ENCODE data around the gene MSMP. TPM values are rescaled to one million over a fixed set of nuclear protein-coding genes. Genes with fewer than 3 reads are reported as not detected.

The MSMP gene
- total and polyA plus RNA-seq, 2 donors (not counting 1 experiment from before 2014, with no cell fraction given): 2.3 to 3.9 TPM

DNA sequence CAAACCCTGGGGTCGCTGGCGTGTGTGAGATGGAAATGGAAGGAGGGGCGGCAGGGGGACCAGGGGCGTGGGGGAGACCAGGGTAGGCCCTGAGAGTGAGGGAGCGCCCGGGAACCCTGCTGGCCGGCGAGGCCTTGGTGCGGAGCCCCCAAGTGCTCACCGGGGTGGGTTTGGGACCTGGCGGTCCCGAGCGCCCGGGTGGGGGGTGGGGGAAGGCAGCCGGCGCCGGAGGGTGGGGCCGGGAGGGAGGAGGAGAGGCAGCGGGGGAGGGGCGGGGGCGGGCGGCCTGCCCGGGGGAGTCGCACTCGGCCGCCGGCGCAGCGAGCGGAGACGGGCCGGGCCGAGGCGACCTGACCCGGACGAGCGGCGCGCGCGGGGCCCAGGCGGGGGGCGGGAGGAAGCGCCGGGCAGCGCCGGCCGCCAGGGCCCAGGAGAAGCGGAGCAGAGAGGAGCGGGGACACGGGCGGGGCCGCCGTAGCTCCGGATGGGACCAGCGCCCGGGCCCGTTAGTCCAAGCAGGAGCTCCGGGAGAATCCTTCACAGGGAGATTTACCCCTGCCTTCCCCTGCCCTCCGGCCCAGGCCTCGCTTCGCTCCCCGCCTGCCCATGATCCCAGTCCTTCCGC, 37.3 kb upstream of the MSMP start, which contains the start of gene NPR2:
NPR2 (plus strand) TSS at position 295 of the 625 bp plus-strand sequence. CDS start 818 bp downstream, outside the sequence.
- CTCF ChIA-PET: interaction anchor here (1.0 to 2.6 kb wide), 5 partner anchors 16 to 90 kb away, joined by 3 to 24 read pairs (median 6); partner anchors contain the start of gene SPAG8
- Histone ChIP-seq H3K27me3 (replicated peaks in 1 of 4; ENCODE audit: control extremely low read depth in 1 of 4, control insufficient read depth in 3 of 4, insufficient read depth in 4 of 4, low read length in 3 of 4) (peaks cover 0 to 6% (median 3%) of the 10 kb centered on the region in 4 experiments), H3K4me3 (ENCODE audit: control extremely low read depth in 1 of 5, extremely low read depth in 1 of 5, insufficient read depth in 1 of 5, low read depth in 2 of 5, low read length in 4 of 5) (no peak within 1 kb of the TSS), H3K9ac (ENCODE audit: low read length) (no peak within 1 kb of the TSS), H3K27ac (ENCODE audit: low read length in 2 of 2) (no peak within 1 kb of the TSS), H3K79me2 (ENCODE audit: control insufficient read depth, insufficient read depth, low read length) (peaks cover 5% of the 10 kb centered on the region), H2AFZ (ENCODE audit: insufficient read depth, low read depth, low read length, poor library complexity, severe bottlenecking) (no peak within 1 kb of the TSS), H3K9me3 (ENCODE audit: control extremely low read depth in 1 of 3, control insufficient read depth in 2 of 3, insufficient read depth in 1 of 3, low read length in 2 of 3) (no peaks in the 10 kb centered on the region), H3K4me1 (ENCODE audit: control insufficient read depth in 2 of 2, insufficient read depth in 2 of 2, low read length in 2 of 2) (peaks cover 5% of the 10 kb centered on the region in 2 donors), H3K36me3 (replicated peaks in 1 of 2; ENCODE audit: control extremely low read depth in 1 of 2, control insufficient read depth in 1 of 2, extremely low read depth in 1 of 2, insufficient read depth in 2 of 2, low read length in 1 of 2) (peaks cover 0 to 1% of the 10 kb centered on the region in 2 experiments), H4K20me1 (ENCODE audit: control insufficient read depth, insufficient read depth, low read length, poor library complexity, severe bottlenecking) (peaks cover 9% of the 10 kb centered on the region), H3K4me2 (replicated peaks; ENCODE audit: low read depth, low read length, poor library complexity, severe bottlenecking) (no peak within 1 kb of the TSS)
- H3K4me3 Mint-ChIP-seq: peak within 1 kb of the TSS; percentile 41
- ATAC-seq (ENCODE audit: low read depth) (no peak), DNase-seq (no peak)
- peaks cover 9% of the 10 kb centered on the region for H3K4me1 Mint-ChIP-seq
- no peaks in the 10 kb centered on the region for H3K9me3 Mint-ChIP-seq (ENCODE audit: insufficient read depth)
- TF ChIP-seq, protein P1, sequence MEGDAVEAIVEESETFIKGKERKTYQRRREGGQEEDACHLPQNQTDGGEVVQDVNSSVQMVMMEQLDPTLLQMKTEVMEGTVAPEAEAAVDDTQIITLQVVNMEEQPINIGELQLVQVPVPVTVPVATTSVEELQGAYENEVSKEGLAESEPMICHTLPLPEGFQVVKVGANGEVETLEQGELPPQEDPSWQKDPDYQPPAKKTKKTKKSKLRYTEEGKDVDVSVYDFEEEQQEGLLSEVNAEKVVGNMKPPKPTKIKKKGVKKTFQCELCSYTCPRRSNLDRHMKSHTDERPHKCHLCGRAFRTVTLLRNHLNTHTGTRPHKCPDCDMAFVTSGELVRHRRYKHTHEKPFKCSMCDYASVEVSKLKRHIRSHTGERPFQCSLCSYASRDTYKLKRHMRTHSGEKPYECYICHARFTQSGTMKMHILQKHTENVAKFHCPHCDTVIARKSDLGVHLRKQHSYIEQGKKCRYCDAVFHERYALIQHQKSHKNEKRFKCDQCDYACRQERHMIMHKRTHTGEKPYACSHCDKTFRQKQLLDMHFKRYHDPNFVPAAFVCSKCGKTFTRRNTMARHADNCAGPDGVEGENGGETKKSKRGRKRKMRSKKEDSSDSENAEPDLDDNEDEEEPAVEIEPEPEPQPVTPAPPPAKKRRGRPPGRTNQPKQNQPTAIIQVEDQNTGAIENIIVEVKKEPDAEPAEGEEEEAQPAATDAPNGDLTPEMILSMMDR (IDR thresholded peaks at IDR 0.05): no peak
- TF ChIP-seq EZH2 (IDR thresholded peaks at IDR 0.05; ENCODE audit: borderline replicate concordance, insufficient read depth, low read depth, low read length, poor library complexity, severe bottlenecking): no peak
- peaks cover 4% of the 10 kb centered on the region for H3K27me3 Mint-ChIP-seq
- 40% methylated on average over 35 of the region's 64 CpGs for WGBS (ENCODE audit: insufficient coverage)
- intact Hi-C loops (cut with micrococcal nuclease): loop anchor here (2.0 kb wide), 1 partner anchor 35 kb away; no protein-coding TSS in a partner anchor
- POLR2A ChIA-PET: no interaction called here
- peak within 1 kb of the TSS; percentile 26 for H3K27ac Mint-ChIP-seq
